Islet of Langerhans (tissue), 1 donor: ENCODE data around the gene RPH3AL.
A peak's percentile ranks its signal among the peaks of the same experiment; 100 is the strongest.

Experiments
- FAIRE-seq: peaks from one replicate; lab custom pipeline; 2011; peaks lifted over from hg19 to GRCh38; lab: Jason Lieb, UNC

The RPH3AL gene

DNA sequence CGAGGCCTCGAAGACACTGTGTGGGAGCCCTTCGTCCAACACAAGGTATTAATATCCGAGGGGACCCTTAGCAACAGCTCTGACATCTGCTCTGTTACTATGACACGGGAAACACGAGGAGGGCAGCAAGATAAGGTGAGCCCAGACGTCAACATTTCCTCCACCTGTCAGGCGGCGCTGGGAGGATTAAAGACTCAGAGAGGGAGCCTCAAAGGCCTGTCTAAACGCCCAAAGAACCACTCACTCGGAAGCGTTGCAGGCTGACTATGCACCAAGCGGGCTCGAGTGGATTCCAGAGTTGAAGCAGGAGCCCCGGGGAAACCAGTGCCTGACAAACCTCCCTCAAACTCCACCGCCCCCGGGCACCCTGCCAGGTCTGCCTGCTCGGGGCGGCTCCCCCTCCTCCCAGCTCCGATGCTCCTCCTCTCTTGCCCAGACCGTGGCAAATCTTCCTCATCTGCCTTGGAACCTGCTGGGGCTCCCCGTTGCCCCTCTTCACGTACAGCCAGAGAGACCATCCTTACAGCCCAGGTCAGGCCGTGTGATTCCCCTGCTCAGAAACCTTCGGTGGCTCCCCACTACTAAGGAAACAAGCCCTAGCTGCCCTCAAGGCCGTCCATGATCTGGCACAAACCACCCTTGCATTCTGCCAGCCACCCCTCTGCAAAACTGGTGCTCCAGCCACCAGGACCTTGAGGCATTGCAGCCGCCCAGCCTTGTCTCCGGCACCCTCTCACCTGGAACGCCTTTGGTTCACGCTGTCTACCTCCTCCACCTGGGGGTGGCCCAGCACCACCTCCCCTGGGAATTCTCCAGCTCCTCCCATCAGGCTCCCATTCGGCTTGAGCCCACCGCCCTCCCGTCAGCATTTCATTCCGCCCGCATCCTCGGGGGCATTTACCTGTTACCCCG is 16.2 kb downstream of the RPH3AL start:
- peak; percentile 47 for FAIRE-seq

DNA sequence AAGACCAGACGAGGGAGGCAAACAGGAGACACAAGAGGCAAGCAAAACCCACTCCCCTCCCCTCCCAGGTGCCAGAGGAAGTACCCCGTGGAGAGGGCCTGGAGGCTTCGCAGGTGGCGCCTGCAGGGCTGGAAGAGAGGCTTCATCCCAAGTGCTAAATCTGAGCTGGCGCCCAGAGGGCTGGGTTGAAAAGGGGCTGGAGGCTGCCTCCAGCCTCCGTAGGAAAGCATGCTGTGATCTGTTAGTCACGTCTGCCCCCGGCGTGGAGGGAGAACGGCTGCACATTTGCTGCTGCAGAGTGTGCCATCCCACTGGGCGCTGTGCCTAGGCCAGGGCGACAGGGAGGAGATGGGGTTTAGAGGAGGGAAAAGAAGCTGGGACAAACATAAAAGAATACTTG is 16.9 kb downstream of the RPH3AL start:
- no peak for FAIRE-seq

DNA sequence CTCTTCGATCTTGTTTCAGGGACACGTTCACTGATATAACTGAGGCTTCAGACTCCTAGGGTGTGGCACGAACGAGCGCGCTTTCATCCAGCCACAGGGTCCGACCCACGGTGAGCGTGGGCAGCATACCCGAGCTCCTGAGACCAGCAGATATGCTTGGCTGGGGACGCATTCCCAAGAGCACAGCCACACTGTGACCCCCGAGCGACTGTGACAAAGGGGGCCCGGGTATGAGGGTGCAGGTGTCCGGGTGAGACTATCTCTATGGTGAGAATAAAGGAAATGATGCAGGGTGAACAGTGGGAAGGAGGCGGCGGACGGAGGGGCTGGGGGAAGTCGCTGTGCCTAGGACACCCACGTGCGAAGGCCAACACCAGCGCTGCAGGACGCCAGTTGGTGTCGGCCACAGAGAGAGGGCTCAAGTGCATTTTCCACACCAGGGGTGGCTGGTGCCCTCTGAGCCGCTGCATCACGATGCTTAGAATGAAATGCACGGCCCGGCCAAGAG is 17.6 kb downstream of the RPH3AL start:
- no peak for FAIRE-seq

DNA sequence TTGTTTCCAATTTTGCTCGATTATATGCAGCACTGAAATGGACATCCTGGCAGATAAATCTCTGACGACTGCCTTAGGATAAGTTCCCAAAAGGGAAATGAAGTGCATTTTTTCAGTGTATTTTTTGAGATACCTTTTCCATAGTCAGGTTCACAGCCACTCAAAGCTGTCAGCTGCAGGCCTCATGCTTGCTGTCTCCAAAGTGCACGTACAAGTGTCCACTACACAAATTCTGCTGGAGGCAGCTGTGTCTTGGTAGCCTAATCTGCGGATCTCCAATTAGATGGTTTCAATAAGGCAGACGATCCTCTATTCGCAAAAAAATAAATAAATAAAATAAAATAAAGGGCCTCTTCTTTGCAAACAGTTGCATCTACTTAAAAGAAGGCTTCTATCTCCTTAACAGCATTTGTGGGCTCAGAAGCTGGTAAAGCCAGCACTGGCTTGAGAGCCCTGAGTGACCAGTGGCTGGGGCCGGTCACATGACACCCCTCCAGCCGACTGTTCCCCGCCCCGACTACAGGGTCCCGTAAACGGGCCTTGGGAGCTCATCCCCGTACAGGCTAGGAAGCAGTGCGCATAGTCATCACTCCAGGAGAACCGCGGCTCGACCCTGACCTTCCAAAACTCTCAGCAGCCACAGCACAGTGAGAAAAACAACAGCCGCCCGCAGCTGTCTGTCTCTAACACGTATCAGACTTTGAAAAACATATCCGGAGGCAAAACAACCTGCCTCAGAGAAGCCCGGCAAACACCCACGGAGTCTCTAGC is 18.8 kb downstream of the RPH3AL start:
- peak; percentile 86 for FAIRE-seq

DNA sequence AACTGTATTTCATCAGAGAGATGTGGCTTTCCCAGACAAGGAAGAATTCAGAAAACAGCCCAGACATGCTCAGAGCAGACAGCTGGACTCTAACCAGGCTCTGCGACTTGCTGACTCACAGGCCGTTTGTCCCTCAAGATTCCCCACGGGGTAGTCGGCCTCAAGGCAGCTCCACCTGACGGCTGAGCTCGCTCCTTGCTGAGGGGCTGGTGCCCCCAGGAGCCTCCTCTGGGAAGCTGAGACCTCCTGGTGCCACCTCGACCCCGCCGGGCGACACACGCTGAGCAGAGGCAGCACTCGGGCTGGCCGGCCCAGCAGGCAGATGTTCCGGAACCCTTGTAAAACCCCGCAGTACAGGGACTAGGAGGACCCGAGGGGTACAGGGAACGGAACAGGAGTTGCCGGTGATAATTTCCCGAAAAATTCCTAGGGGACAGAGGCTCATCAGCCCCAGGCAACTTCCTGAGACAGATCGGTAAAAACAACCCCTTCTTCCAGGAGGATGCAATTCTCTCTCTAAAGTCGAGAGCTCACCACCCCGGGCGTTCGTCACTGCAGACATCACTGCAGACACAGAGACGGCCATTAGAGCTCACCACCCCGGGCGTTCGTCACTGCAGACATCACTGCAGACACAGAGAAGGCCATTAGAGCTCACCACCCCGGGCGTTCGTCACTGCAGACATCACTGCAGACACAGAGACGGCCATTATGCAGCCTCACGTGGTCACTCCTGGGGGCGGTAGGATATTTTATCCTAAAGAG is 19.9 kb downstream of the RPH3AL start:
- FAIRE-seq: no peak

DNA sequence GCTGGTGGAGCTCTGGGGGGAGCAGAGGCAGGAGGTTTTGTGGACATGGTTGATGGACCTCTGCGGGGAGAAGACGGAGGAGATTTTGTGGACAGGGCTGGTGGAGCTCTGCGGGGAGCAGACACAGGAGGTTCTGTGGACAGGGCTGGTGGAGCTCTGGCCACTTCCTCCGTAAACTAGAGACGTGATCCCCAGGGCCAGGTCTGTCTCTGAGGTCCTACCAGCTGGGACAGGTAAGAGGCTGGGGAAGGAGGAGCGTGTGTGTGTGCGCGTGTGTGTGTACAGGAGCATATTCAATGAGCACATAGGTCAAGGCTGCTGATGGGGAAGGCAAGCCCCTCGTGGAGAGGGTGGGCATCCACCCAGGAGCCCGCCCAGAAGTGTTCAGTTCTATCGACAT is 20.6 kb downstream of the RPH3AL start:
- FAIRE-seq: no peak

DNA sequence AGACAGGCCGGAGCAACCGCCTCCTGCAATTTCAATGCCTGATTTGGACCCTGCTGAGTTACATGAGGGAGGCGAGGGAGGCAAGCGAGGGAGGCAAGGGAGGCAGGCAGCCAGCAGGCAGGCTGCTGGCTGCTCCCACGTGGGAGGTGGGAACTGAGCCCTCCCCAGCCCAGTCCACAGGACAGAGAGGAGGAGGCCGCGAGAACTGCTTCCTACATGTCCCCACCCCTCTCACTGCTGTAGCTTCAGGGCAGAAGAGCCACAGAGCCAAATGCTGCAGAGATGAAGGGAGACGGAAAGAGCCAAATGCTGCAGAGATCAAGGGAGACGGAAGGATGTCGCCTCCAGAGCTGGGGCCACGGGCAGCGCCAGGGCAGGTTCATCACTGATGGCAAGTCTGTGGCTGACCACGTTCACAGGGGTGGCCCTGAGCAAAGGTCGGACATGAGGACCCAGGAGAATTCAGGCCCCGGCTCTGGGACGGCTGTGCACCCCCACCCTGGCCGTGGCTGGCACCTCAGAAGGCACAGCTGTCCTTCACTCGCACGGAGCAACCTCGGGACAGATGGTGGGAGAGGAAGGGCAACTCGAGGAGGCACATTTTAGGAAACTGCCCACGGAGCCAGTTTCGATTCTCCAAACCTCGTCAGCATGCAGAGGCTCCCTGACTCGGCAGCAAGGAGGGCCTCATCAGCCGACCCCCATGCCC is 21.5 kb downstream of the RPH3AL start:
- no peak for FAIRE-seq

DNA sequence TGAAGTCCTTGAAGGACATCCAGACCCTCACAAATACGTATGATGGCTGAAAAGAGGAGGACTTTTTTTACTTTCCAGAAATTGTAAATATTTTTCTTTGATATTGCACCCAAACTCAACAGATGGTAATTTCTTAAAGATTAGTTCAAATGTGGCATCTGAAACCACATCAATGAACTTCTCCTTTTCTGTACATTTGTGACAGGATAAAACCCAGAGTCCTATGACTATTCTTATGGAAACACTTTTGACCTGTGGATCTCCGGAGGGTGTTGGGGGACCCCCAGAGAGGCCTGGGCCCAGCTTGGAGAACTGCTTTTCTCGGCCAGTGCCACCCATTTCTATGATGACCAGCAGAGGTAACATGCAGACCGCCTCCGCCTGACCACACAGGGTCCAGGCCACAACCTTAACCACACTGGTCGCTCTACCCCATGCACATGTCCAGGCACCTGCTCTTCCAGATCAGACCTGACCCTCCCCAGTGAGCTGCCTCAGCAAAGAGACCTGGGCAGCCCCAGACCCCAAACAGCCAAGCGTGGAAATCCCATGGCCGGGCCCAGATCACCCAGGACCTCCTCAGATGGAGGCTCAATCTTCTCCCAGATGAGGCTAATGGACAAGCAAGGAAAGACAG is 22.7 kb downstream of the RPH3AL start:
- no peak for FAIRE-seq

DNA sequence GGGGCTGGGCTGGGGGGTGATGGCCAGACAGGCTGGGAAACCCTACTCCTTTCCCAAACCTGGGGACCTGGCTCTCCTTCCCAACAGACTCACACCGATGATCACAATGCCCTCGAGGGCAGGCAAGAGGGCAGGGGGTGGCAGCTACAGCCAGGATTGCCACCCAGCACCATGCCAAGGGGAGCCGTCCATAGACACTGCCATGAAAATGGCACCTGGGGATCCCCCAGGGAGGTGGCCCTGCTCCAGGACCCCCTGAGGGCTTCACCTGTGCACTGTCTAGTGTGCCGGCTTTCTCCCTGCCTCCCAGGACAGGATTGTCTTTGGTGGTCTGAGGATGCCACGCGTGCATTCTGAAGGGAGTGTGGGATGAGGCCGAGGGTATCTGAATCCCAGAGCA is 24.6 kb downstream of the RPH3AL start:
- no peak for FAIRE-seq

DNA sequence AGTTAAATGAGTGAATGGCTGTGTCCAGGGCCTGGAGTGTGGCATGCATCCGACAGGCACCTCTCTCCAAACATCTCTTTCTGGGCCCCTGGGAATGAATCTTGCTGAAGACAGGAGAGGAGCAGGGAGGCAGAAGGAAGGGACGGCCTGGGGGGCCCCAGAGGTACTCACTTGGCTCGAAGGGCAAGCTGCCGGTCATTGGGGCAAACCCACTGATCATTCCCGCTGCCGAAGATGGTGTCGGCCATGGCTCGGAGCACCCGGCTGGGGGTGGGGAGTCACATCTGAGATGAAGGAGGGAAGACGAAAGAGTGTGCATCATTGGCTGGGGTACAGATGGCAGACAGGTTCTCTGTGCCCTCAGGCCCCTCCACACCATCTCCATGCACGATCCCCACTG is 25.3 kb downstream of the RPH3AL start:
- no peak for FAIRE-seq

DNA sequence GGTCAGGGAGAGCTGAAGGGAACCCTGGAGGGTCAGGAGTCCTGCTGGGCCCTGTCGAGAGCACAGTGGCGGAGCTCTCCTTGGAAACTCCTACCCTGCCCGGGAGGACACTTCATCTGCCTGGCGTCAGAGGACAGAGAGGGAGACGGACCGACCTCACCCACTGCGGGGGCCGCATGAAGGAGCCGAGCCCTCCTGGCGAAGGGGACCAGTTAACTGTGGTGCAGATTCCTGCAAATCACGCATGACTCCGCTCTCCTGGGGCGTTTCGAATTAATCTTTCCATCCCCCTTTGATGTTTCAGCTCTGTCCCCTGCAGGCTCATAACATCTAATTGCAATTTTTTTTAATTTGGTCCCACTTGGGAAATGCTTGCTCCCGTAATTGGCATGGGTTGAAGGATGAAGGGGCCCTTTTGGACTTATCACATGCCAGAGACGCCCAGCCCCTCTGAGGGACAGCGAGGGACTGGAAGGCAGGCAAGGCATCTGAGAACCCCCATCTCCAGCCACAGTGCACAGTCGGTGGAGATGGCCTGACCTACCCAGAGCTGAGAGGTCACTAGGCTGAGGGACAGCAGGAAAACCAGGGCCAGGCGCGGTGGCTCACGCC is 26.5 kb downstream of the RPH3AL start:
- FAIRE-seq: no peak

DNA sequence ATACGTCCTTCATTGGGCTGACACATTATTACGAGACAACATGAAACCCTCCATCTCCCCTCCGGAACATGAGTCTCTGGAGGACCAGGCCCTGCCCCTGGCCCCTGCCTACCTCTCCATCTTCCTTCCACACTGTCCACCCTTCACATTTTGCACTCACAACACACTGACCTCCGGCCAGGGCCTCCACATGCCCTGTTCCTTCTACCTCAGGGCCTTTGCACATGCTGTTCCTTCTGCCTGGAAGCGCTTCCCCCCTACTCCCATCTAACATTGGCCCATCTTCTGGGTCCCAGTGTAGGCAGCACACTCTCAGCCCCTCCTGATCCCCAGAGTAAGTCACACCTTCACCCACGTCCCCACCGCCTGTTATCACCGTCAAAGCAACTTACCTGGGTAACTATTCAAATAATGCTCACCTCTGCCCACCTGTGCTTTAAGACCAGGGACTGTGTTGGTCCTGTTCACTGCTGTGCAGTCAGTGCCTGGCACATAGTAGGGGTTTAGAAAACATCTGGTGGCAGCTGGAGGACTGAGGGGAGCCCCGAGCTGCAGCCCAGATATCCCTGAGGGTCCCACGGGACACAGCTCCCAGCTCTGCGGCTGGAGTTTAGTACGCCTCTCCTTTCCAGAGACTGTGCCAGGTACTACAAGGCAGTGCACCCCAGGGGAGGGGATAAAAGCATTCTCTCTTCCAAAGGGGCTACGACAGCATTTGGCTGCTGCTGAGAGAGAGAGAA is 27.2 kb downstream of the RPH3AL start:
- FAIRE-seq: no peak

DNA sequence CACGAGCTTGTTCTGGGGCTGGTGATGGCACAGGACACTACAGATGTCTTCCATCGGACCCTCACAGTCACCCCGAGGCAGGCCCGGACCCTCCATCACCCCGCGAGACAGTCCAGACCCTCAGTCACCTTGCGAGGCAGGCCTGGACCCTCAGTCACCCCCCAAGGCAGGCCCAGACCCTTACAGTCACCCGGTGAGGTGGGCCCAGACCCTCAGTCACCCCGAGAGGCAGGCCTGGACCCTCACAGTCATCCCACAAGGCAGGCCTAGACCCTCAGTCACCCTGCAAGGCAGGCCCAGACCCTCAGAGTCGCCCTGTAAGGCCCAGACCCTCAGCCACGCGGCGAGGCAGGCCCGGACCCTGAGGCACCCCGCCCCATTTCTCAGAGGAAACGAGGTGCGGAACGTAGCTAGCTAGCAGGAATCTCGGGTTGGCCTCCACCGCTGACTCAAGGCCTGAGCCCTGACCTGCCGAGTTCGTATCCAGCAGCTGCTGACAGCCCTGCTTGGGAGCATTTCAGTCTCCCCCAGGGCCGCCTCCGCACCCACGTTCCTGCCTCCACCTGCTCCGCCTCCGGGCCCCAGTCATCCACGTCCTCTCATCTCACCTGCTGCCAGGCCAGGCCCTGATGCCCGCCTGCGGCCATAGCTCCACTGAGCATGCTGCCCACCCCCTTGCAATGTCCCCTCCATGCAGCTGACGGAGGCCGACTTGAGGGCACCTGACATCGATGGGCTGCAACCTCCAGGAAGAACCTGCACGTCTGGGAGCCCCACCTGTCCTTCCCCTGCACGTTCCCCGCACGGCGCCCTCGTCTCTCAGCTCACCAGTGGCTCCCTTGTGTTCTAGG is 28.7 kb downstream of the RPH3AL start:
- FAIRE-seq: no peak

DNA sequence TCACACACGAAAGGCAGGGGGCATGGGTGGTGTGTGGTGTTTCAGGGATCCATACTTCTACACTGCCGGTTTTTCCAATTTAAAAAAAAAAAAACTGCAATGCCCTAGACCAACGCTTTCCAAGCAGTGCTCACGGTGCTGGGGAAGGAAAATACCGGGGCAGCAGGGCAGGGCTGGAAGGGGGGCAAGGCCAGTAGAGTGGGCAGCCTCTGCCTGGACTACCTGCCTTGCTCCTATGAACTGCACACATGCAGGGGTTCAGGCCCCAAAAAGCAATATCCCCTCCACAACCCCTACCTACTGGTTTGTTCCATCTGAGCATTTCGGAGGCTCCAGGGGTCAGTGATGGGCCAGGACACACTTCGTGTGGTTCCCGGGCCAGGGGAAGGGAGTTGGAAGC is 29.4 kb downstream of the RPH3AL start:
- FAIRE-seq: no peak

DNA sequence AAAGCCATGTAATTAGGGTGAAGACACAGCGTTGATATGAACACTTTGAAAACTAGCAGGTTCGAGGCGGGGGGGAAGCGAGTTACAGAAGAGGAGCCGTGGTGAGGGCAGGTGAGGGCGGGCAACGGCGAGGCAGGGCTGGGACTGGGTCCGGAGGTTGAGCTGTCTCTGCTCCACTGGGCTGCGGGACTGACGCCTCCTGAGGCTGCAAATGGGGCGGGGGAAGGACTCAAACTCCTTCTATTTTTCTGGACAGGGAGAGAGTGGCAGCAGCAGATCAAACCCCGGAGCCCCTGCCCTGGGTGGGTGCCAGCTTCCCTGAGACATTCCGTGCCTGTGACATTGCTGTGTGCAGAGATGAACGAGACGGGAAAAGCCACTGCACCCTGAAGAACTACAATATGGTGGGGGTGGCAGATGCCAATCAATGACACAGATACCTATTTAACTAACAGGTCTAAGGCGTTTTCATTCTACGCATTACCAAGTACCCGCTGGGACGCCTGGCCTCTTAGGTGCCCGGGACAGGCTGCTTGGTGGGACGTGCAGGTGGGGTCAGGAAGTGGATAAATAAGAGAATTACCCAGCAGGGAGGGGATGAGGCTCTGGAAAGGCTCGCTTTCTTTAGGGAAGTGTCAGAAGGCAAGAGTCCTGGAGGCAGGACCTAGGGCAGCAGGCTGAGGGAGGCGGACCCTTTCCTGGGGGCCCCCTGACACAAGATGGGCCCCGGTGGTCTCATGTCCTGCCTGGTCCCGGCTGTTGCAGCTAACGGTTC is 30.4 kb downstream of the RPH3AL start:
- FAIRE-seq: no peak

DNA sequence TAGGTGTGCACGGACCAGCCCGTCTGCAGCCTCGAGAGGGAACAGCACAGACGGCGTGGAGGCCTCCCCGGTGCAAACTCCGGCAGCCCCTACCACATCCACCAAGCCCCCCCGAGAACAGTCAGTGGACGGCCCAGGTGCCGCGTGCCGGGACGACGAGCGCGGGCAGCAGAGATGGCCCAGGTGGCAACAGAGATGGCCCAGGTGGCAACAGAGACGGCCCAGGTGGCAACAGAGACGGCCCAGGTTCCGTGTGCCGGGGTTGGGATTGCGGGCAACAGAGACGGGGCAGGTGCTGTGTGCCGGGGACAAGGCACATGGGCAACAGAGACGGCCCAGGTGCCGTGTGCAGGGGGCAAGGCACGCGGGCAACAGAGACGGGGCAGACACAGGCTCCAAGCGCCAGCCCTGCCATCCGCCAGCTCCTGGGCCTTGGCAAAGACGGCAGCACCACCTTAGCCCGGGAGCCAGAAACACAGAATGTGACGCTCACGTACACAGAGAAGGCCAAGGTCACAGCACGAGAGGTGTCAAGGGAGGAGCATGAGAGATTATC is 31.1 kb downstream of the RPH3AL start:
- FAIRE-seq: no peak

DNA sequence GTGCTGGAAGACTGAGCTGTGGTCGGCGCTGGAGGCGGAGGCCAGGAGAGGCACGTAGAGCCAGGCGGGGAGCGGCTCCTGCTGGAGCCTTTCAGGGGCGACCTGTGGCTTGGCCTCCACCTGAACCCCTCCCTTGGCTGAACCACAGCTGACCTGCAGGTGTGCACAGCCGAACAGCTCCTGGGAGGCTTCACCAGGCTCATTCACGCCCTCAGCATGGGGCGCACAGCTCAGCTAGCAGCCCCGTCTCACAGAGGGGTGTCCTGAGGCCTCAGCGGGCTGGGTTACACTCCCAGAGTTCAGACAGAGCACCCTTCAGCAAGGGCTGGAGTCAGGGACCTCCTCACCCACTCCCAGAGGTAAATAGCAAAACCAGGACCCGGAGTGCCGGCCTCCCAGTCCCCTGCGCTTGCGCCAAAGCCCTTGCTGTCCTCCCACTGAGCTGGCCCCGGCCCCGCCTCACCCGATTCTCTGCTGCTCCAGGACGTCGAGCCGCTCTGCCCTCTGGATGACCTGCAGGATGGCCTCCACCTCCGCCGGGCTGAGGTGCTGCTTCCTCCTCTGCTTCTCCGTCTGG is 31.7 kb downstream of the RPH3AL start:
- FAIRE-seq: no peak

DNA sequence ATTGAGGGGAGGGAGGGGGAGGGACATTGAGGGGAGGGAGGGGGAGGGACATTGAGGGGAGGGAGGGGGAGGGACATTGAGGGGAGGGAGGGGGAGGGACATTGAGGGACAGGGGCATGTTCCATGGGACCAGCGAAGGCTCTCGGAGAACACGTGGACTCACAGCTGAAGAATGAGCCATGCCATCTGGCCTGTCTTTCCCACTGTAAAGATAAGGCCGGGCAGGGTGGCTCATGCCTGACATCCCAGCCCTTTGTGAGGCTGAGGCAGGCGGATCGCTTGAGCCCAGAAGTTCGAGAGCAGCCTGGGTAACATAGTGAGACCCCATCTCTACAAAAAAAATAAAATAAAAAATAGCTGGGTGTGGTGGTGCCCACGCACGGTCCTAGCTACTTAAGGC is 32.5 kb downstream of the RPH3AL start:
- FAIRE-seq: no peak
